Stomach smooth muscle (tissue), 2 donors: ENCODE data around the gene ENTPD7.

ENCODE experiments used
- H3K27ac ChIP-seq: one replicate; pipeline ENCODE4 v1.7.0; 2013; ENCODE audit warnings: mild to moderate bottlenecking, low read length, inconsistent platforms
- H3K27me3 ChIP-seq, 2 donors: one replicate each; pipeline ENCODE4 v1.7.0; 2013; ENCODE audit warnings: low read length in 2 of 2; ENCODE audit not compliant: insufficient read depth in 2 of 2, control insufficient read depth in 1 of 2
- H3K36me3 ChIP-seq, 2 donors: one replicate each; pipeline ENCODE4 v1.7.0; 2013; ENCODE audit warnings: low read length in 2 of 2; ENCODE audit not compliant: control insufficient read depth in 2 of 2, insufficient read depth in 2 of 2
- H3K4me1 ChIP-seq: one replicate; pipeline ENCODE4 v1.7.0; 2013; ENCODE audit warnings: low read length; ENCODE audit not compliant: control insufficient read depth, insufficient read depth
- H3K4me3 ChIP-seq, 2 donors: one replicate each; pipeline ENCODE4 v1.7.0; 2013; ENCODE audit warnings: low read length in 2 of 2
- H3K9ac ChIP-seq, 2 donors: one replicate each; pipeline ENCODE4 v1.7.0; 2013; ENCODE audit warnings: low read length in 2 of 2, mild to moderate bottlenecking in 1 of 2
- H3K9me3 ChIP-seq, 2 donors: one replicate each; pipeline ENCODE4 v1.7.0; 2013; ENCODE audit warnings: low read length in 2 of 2; ENCODE audit not compliant: control insufficient read depth in 2 of 2
- donor health status: healthy.
- donor health status: Pancreatic carcinoma.

The ENTPD7 gene

DNA sequence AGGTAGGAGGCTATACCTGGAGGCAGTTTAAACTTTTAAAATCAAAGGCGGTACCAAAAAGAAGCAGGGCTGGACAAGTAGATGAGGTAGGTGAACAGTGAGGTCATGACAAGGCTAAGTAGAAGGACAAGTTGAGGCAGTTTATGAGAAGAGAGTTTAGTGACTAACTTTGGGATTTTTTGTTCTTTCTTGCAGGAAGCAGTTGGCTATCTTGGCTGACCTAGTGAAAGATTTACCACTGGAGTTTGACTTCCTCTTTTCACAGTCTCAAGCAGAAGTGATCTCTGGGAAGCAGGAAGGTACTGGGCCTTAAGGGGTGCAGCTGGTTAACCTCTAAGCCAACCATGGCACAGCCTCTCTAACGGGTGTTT, 26.3 kb downstream of the ENTPD7 start:
- H3K4me3 ChIP-seq: no peak overlapping the region
- H3K36me3 ChIP-seq: peaks cover 2 to 4% of the 10 kb centered on the region in 2 donors
- H3K9ac ChIP-seq: no peak overlapping the region
- H3K9me3 ChIP-seq: no peaks in the 10 kb centered on the region
- H3K27me3 ChIP-seq: no peaks in the 10 kb centered on the region
- no peak overlapping the region for H3K27ac ChIP-seq
- H3K4me1 ChIP-seq: no peaks in the 10 kb centered on the region

DNA sequence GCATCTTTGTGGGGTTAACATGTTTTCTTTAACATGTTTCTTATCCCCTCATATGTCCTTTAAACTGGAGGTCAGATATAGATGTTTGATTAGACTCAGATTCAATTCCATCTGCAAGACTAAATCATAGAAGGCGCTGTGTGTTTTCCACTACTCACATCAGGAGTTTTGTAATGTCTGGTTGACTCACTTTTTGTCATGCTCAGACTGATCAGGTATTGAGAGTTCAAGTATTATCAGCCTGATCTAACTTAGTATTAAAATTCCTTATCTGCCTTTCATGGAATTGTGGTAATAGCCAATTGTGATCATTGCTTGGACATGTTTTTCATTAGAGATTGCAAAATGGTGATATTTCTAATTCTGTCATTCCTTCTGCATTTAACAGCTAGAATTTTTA, 30.2 kb downstream of the ENTPD7 start:
- Histone ChIP-seq H3K27me3 (no peaks in the 10 kb centered on the region), H3K36me3 (peaks cover 6 to 11% of the 10 kb centered on the region in 2 donors), H3K4me3 (no peak overlapping the region), H3K9ac (no peak overlapping the region), H3K27ac (no peak overlapping the region), H3K9me3 (no peaks in the 10 kb centered on the region), H3K4me1 (no peaks in the 10 kb centered on the region)

DNA sequence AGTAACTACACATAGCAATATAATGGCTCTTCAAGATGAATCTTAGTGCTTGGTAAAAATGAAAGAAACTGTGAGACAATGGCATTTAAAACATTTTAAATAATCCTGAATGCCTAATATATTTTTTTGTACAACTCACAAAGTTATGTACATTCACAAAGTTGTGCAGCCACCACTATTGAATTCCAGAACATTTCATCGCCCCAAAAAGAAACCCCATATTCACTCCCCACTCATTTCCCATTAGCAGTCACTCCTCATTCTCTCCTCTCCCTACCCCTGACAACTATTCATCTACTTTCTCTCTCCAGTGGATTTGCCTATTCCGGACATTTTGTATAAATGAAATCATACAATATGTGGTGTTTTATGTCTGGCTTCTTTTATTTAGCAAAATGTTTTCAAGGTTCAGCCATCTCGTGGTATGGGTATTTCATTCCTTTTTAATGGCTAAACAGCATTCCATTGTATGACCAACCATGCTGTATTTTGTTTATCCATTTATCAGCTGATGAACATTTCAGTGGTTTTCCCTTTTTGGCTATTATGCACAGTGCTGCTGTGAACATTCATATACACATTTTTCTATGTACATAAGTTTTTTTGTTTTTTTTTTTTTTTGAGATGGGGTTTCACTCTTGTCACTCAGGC, 34.7 kb downstream of the ENTPD7 start:
- peaks cover 17 to 25% of the 10 kb centered on the region in 2 donors for H3K36me3 ChIP-seq
- no peak overlapping the region for H3K27ac ChIP-seq
- no peaks in the 10 kb centered on the region for H3K9me3 ChIP-seq

DNA sequence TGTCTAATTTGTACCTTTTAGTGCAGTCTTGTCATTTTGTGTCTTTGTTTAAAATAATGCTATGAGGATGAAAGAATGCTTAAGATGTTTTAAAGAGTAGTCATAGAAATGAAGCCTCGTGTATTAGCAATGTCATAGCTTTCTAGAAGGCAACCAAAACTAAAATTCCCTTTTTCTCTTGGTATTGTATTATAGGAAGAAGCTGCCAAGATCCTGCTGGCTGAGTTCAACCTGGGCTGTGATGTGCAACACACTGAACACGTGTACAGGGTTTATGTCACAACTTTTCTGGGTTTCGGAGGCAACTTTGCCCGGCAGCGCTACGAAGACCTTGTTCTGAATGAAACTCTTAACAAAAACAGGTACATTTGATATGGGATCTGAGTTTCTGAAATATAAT, 36.5 kb downstream of the ENTPD7 start:
- H3K36me3 ChIP-seq: peaks cover 18 to 26% of the 10 kb centered on the region in 2 donors

More for the DNA sequence above, 34.7 kb downstream of the ENTPD7 start:
- H3K9ac ChIP-seq: no peak overlapping the region
- no peaks in the 10 kb centered on the region for H3K27me3 ChIP-seq
- no peaks in the 10 kb centered on the region for H3K4me1 ChIP-seq
- H3K4me3 ChIP-seq: no peak overlapping the region

DNA sequence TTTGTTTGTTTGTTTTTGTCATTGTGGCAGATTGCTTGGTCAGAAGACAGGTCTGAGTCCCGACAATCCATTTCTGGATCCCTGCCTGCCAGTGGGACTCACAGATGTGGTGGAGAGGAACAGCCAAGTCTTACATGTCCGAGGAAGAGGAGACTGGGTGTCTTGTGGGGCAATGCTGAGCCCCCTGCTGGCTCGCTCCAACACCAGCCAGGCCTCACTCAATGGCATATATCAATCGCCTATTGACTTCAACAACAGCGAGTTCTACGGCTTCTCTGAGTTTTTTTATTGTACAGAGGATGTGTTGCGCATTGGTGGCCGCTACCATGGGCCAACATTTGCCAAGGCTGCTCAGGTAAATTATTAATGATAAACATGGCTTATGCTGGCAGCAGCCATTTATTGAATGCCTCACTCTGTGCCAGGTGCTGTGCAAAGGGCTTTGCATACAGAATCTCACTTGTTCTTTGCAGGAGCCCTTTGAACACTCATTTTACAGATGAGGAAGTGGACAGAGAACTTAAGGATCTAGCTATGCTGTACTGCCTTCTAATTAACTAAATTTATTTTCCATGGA, 39.3 kb downstream of the ENTPD7 start:
- Histone ChIP-seq H3K27me3 (no peaks in the 10 kb centered on the region), H3K27ac (no peak overlapping the region), H3K9ac (no peak overlapping the region), H3K4me3 (no peak overlapping the region), H3K36me3 (peaks cover 14 to 23% of the 10 kb centered on the region in 2 donors), H3K4me1 (no peaks in the 10 kb centered on the region), H3K9me3 (no peaks in the 10 kb centered on the region)

More for the DNA sequence above, 36.5 kb downstream of the ENTPD7 start:
- H3K9me3 ChIP-seq: no peaks in the 10 kb centered on the region
- H3K9ac ChIP-seq: no peak overlapping the region
- no peaks in the 10 kb centered on the region for H3K27me3 ChIP-seq
- no peaks in the 10 kb centered on the region for H3K4me1 ChIP-seq
- no peak overlapping the region for H3K27ac ChIP-seq
- H3K4me3 ChIP-seq: no peak overlapping the region

DNA sequence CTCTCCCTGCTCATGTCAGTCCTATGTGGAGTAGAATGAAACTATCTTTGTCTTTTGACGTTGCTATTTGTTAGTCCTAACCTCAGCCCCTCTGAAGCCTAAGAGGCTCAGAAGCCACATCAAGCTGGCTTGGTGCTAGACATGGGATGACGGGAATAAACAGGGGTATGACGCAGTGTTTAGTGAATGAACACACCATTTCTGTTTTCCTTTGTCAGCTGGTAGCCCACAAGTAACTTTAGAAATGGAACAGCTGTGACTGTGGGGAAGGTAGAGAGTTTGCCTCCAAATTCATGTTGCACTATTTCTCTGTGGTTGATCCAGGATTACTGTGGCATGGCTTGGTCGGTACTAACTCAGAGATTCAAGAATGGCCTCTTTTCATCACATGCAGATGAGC, 41.3 kb downstream of the ENTPD7 start:
- no peak overlapping the region for H3K27ac ChIP-seq
- H3K36me3 ChIP-seq: peaks cover 24 to 28% of the 10 kb centered on the region in 2 donors
- no peaks in the 10 kb centered on the region for H3K4me1 ChIP-seq
- H3K9ac ChIP-seq: no peak overlapping the region
- no peaks in the 10 kb centered on the region for H3K9me3 ChIP-seq
- H3K27me3 ChIP-seq: no peaks in the 10 kb centered on the region
- no peak overlapping the region for H3K4me3 ChIP-seq

DNA sequence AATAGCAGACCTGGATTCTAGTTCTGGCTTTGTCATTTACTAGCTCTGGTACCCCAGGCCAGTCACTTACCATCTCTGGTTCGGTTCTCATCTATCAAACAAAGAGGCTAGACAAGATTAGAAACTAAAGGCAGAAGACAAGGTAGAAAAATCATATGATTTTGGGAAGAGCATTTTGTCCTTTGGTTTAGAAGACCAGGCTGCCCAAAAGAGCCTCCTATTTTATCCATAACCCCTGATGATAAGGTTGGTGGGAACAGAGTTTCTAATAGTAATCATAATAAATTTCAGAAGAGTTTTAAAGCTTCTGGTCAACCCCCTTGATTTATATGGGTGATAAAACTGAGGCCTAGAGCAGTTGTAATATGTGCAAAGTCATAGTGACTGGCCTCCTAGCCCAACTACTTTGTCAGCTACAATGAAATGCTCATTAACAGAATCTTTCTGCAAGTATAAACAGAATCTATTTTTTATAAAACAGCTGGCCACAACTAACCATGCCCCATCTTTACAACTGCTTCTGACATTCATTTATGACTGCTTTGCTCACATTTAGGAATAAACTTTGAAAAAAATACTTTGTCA, 49.2 kb downstream of the ENTPD7 start:
- Histone ChIP-seq H3K4me3 (no peak overlapping the region), H3K4me1 (no peaks in the 10 kb centered on the region), H3K9ac (no peak overlapping the region), H3K36me3 (peaks cover 15 to 19% of the 10 kb centered on the region in 2 donors), H3K27me3 (no peaks in the 10 kb centered on the region), H3K27ac (no peak overlapping the region), H3K9me3 (no peaks in the 10 kb centered on the region)

DNA sequence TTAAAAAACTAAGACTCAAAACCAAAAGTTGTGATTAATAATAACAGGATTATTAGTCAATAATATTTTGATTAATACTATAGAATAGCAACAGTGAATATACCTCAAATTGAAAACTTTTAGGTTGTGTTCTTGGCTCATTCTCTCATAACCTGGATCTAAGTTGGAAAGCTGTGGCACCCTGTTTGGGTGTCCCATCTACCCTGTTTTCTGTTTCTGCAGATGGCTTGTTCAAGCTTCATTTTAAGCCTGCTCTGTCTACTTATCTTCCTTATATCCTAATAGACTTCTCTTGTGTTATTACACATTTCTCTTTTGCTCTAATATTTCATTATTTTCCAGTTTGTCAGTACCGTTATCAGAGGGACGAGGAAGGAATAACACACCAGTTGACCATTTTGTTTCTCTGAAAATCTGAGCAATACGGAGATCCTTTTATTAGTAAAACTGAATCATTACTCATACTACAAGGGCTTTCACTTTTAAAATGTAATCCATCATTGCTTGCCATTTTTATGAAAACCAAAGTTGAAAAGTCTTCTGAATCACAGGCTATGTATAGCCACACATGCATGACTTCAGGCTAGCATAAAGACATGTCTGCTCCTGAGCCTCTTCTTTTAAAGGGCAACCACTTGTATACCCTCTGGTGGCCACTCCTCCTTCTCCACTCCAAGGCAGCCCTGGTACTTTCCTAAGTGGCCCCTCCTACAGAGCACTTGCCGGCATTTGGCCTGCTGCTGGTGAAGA, 50.3 kb downstream of the ENTPD7 start:
- peaks cover 9 to 16% of the 10 kb centered on the region in 2 donors for H3K36me3 ChIP-seq
- no peaks in the 10 kb centered on the region for H3K27me3 ChIP-seq
- H3K9ac ChIP-seq: no peak overlapping the region
- H3K4me3 ChIP-seq: no peak overlapping the region
- no peaks in the 10 kb centered on the region for H3K9me3 ChIP-seq
- no peaks in the 10 kb centered on the region for H3K4me1 ChIP-seq
- no peak overlapping the region for H3K27ac ChIP-seq

DNA sequence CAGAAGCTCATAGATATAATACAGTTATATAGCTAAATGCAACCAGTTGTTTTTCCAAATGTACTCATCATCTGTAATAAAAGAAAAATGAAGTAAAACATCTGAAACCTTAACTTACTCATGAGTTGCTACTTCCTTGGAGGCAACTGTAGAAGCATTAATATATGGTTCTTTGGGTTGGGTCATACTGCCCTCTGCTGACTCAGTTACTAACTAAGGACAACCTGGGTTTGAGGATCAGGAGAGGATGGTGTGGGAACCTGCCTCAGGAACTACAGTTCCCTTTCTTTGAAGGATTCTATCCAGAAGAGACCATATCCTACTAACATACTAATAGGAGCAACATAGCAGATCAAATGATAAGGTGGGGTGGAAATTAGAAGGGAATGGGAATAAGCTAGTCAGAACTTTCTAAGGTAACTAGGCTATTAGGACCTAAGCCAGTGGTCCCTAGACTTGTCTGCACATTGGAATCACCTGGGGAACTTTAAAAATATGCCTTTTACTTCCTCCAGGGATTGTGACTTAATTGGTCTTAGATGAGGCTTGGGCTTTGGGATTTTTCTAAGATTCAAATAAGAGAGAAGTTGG, 51.9 kb downstream of the ENTPD7 start:
- Histone ChIP-seq H3K9ac (no peak overlapping the region), H3K9me3 (no peaks in the 10 kb centered on the region), H3K27me3 (no peaks in the 10 kb centered on the region), H3K36me3 (peaks cover 10 to 13% of the 10 kb centered on the region in 2 donors), H3K4me3 (no peak overlapping the region), H3K27ac (no peak overlapping the region), H3K4me1 (no peaks in the 10 kb centered on the region)

DNA sequence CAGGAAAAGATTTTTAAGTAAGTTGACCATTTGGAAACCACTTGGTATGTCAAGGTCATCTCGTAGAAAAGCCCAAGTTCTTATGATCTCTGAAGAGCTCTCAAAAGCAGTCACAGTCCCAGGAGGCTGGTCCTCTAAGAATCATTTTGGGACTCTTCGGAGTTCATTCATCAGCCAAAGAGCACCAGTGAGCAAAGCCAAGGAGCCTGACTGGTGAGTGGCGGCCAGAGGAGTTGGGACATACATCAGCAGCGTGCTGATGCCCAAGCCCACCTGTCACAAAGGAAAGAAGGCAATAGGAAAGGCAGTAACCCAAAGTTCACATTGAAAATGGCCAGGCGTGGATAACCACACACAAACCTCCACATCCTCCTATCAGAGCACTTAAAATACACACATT, 55.1 kb downstream of the ENTPD7 start:
- no peaks in the 10 kb centered on the region for H3K4me1 ChIP-seq
- no peak overlapping the region for H3K9ac ChIP-seq
- no peaks in the 10 kb centered on the region for H3K9me3 ChIP-seq
- no peak overlapping the region for H3K4me3 ChIP-seq
- peaks cover 20 to 31% of the 10 kb centered on the region in 2 donors for H3K36me3 ChIP-seq
- no peaks in the 10 kb centered on the region for H3K27me3 ChIP-seq
- H3K27ac ChIP-seq: no peak overlapping the region
